HCT116 (cell line): Measurements from ENCODE around the gene QPCTL. TPM values are rescaled to one million over a fixed set of nuclear protein-coding genes. Genes with fewer than 3 reads are reported as not detected.

Experiments
- ATAC-seq: fragments of 200-7000 bp; cut with Tn5 transposase; 2 replicates; pipeline ENCODE4 v1.9.1; 2020; ENCODE audit warnings: mild to moderate bottlenecking, moderate library complexity
- BruUV-seq: library from RNA; stranded (reverse); fragments of 400-500 nt; replicated peaks from 2 replicates; lab custom pipeline; 2021; lab: Mats Ljungman, UMichigan
- CTCF ChIA-PET: fragments of 300-600 bp; sonication (Branson Sonifier 250); formaldehyde crosslinking; loops from one replicate; lab custom pipeline; 2021; ENCODE audit warnings: antibody characterized with exemption; lab: Charles Lee
- POLR2A ChIA-PET: fragments of 300-600, 350-600 bp; sonication (Branson Sonifier 250); formaldehyde crosslinking; loops from one replicate; lab custom pipeline; 2021; ENCODE audit warnings: antibody characterized with exemption; lab: Charles Lee
- RAD21 ChIA-PET, 2 experiments: fragments of 300-600 bp; sonication (Branson Sonifier 250); formaldehyde crosslinking; loops; one replicate each; lab custom pipeline; 2023; ENCODE audit warnings: low total read pairs in 2 of 2; ENCODE audit not compliant: uncharacterized antibody in 2 of 2, unreplicated experiment in 2 of 2, low non-redundant PET in 1 of 2; lab: Charles Lee
- DNase-seq: peaks from one replicate; pipeline ENCODE4 v3.0.0-alpha.2; 2010; ENCODE audit warnings: low read depth, low spot score
- H2AFZ ChIP-seq: fragments of 200-600 bp; shearing (Covaris generic), sonication (generic); 2 replicates; pipeline ENCODE4 v1.6.1; 2017; ENCODE audit warnings: low read depth, mixed run types, mixed read lengths, antibody characterized with exemption, low read length; ENCODE audit not compliant: poor library complexity, severe bottlenecking
- H3K27ac ChIP-seq: 2 replicates; pipeline ENCODE4 v1.5.1; 2012; ENCODE audit warnings: low read depth, low read length
- H3K27me3 ChIP-seq: fragments of 200-600 bp; sonication (generic); 2 replicates; pipeline ENCODE4 v1.6.1; 2016; ENCODE audit warnings: mixed run types, low read length, mixed read lengths; ENCODE audit not compliant: insufficient read depth
- H3K36me3 ChIP-seq, 2 experiments: fragments of 200-500 bp in 1 of 2; fragments of 200-600 bp in 1 of 2; sonication (Bioruptor generic) in 1 of 2; sonication (generic) in 1 of 2; 2 replicates each; pipeline versions ENCODE4 v1.5.1 to v1.6.1; 2014 to 2016; ENCODE audit warnings: low read length in 2 of 2, inconsistent platforms in 1 of 2, mixed read lengths in 1 of 2, mixed run types in 1 of 2; ENCODE audit not compliant: insufficient read depth in 2 of 2, control insufficient read depth in 1 of 2
- H3K4me1 ChIP-seq, 2 experiments: fragments of 200-600 bp in 1 of 2; sonication (generic) in 1 of 2; 2 replicates each; pipeline versions ENCODE4 v1.5.1 to v1.6.1; 2012 to 2017; ENCODE audit warnings: low read length in 2 of 2, inconsistent platforms in 1 of 2, mild to moderate bottlenecking in 1 of 2, mixed read lengths in 1 of 2, mixed run types in 1 of 2, moderate library complexity in 1 of 2; ENCODE audit not compliant: insufficient read depth in 2 of 2, control insufficient read depth in 1 of 2
- H3K4me2 ChIP-seq: fragments of 200-600 bp; sonication (generic); 2 replicates; pipeline ENCODE4 v1.6.1; 2017; ENCODE audit warnings: mixed run types, low read length, mixed read lengths
- H3K4me3 ChIP-seq, 2 experiments: fragments of 200-600 bp in 1 of 2; sonication (generic) in 1 of 2; replicated peaks in 1 of 2; 2 replicates each; pipeline ENCODE4 v1.5.1; 2011 to 2016; ENCODE audit warnings: low read length in 2 of 2, control low read depth in 1 of 2, low read depth in 1 of 2, mild to moderate bottlenecking in 1 of 2, mixed read lengths in 1 of 2, mixed run types in 1 of 2
- H3K79me2 ChIP-seq: fragments of 200-600 bp; sonication (generic); 2 replicates; pipeline ENCODE4 v1.6.1; 2017; ENCODE audit warnings: mild to moderate bottlenecking, mixed run types, low read length, moderate library complexity, mixed read lengths; ENCODE audit not compliant: insufficient read depth
- H3K9ac ChIP-seq: fragments of 200-600 bp; sonication (generic); 2 replicates; pipeline ENCODE4 v1.6.1; 2016; ENCODE audit warnings: low read length, mixed read lengths
- H3K9me2 ChIP-seq: fragments of 200-600 bp; sonication (generic), shearing (Covaris generic); 2 replicates; pipeline ENCODE4 v1.6.1; 2017; ENCODE audit warnings: mixed run types, mild to moderate bottlenecking, moderate library complexity; ENCODE audit not compliant: insufficient read depth
- H3K9me3 ChIP-seq, 2 experiments: fragments of 200-500 bp in 1 of 2; fragments of 200-600 bp in 1 of 2; sonication (Bioruptor generic) in 1 of 2; sonication (generic) in 1 of 2; 2 replicates each; pipeline ENCODE4 v1.6.1; 2014 to 2017; ENCODE audit warnings: low read length in 2 of 2, mixed read lengths in 2 of 2, inconsistent platforms in 1 of 2, low read depth in 1 of 2, mild to moderate bottlenecking in 1 of 2, mixed run types in 1 of 2, moderate library complexity in 1 of 2; ENCODE audit not compliant: control insufficient read depth in 1 of 2, insufficient read depth in 1 of 2
- H4K20me1 ChIP-seq: fragments of 200-600 bp; sonication (generic), shearing (Covaris generic); 2 replicates; pipeline ENCODE4 v1.6.1; 2017; ENCODE audit warnings: mixed run types, mild to moderate bottlenecking, moderate library complexity; ENCODE audit not compliant: insufficient read depth
- CEBPB ChIP-seq: IDR thresholded peaks from 2 replicates; pipeline ENCODE4 v1.6.1; 2012; ENCODE audit warnings: low read depth
- FOSL1 ChIP-seq: IDR thresholded peaks from 2 replicates; pipeline ENCODE4 v1.6.1; 2012; ENCODE audit warnings: low read depth
- POLR2A ChIP-seq: IDR thresholded peaks from 2 replicates; pipeline ENCODE4 v1.7.0; 2011; ENCODE audit warnings: borderline replicate concordance; ENCODE audit not compliant: insufficient read depth, insufficient read length; ENCODE audit errors: extremely low read depth
- REST ChIP-seq: IDR thresholded peaks from 2 replicates; pipeline ENCODE4 v1.6.1; 2012; ENCODE audit warnings: low read depth
- TCF7L2 ChIP-seq: IDR thresholded peaks from 2 replicates; pipeline ENCODE4 v1.7.0; 2011; ENCODE audit warnings: borderline replicate concordance, inconsistent platforms; ENCODE audit not compliant: insufficient read depth, insufficient read length; ENCODE audit errors: extremely low read depth
- intact Hi-C: fragments of 100-400 bp; cut with micrococcal nuclease; formaldehyde crosslinking; loops from 2 replicates; pipeline ENCODE4 v1.10.0; 2022
- total RNA-seq: library from RNA; stranded (reverse); gene quantifications from one replicate; pipeline ENCODE4 v1.2.1, GENCODE V29; 2021; ENCODE audit not compliant: unreplicated experiment
- TF ChIP-seq, protein P1 (sequence below): IDR thresholded peaks from 2 replicates; pipeline ENCODE4 v1.6.1; 2011; ENCODE audit warnings: mild to moderate bottlenecking, low read length, moderate library complexity; ENCODE audit not compliant: insufficient replicate concordance; ENCODE audit errors: extremely low read depth

The QPCTL gene
- total RNA-seq, 1 experiment from 2014 or later, result 19.5 TPM

GRCh38 chr19:45663800-45664199 is 28.7 kb upstream of the QPCTL start:
- H3K27me3 ChIP-seq, result no peaks in the 10 kb centered on the region
- no peaks in the 10 kb centered on the region for H4K20me1 ChIP-seq
- no peak overlapping the region for H3K27ac ChIP-seq
- H3K9me3 ChIP-seq, result no peaks in the 10 kb centered on the region
- TF ChIP-seq POLR2A, result no peak
- TF ChIP-seq FOSL1, result no peak
- TF ChIP-seq TCF7L2, result no peak
- TF ChIP-seq, protein P1, sequence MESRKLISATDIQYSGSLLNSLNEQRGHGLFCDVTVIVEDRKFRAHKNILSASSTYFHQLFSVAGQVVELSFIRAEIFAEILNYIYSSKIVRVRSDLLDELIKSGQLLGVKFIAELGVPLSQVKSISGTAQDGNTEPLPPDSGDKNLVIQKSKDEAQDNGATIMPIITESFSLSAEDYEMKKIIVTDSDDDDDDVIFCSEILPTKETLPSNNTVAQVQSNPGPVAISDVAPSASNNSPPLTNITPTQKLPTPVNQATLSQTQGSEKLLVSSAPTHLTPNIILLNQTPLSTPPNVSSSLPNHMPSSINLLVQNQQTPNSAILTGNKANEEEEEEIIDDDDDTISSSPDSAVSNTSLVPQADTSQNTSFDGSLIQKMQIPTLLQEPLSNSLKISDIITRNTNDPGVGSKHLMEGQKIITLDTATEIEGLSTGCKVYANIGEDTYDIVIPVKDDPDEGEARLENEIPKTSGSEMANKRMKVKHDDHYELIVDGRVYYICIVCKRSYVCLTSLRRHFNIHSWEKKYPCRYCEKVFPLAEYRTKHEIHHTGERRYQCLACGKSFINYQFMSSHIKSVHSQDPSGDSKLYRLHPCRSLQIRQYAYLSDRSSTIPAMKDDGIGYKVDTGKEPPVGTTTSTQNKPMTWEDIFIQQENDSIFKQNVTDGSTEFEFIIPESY, result no peak
- TF ChIP-seq CEBPB, result no peak
- no peak for TF ChIP-seq REST
- ChIA-PET CTCF (no interaction called here), POLR2A (interaction anchor here (0.9 kb wide), 1 partner anchor 18 kb away, joined by 4 read pairs; no protein-coding TSS in a partner anchor), RAD21 (no interaction called here)
- H3K79me2 ChIP-seq, result no peaks in the 10 kb centered on the region
- no TSS peak for BruUV-seq
- no peaks in the 10 kb centered on the region for H3K9me2 ChIP-seq
- no peak overlapping the region for H3K4me3 ChIP-seq
- DNase-seq, result no peak
- no peak overlapping the region for H3K4me2 ChIP-seq
- H2AFZ ChIP-seq, result no peak overlapping the region
- peaks cover 7 to 15% of the 10 kb centered on the region in 2 experiments for H3K4me1 ChIP-seq
- ATAC-seq, result no peak
- H3K9ac ChIP-seq, result no peak overlapping the region
- H3K36me3 ChIP-seq, result no peaks in the 10 kb centered on the region
- intact Hi-C loops, result no loop called here
